ENCODE measurements around the gene EIF5A.

Gene EIF5A

DNA sequence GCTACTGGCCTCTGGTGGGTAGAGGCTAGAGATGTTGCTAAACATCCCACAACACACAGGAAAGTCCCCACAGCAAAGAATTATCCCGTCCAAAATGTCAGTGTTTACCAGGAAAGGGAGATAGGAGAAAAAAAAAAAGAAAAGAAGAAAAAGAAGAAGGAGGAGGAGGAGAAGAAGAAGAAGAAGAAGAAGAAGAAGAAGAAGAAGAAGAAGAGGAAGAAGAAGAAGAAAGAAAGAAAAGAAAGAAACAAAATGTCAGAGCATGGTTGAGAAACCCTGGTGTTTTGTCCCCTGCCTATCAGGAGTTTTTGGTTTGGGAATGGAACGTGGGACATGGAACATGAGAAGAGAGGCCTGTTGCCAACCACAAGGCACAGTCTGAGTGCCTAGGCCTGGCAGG lies 50.0 kb downstream of the EIF5A start:
- no peak for DNase-seq

DNA sequence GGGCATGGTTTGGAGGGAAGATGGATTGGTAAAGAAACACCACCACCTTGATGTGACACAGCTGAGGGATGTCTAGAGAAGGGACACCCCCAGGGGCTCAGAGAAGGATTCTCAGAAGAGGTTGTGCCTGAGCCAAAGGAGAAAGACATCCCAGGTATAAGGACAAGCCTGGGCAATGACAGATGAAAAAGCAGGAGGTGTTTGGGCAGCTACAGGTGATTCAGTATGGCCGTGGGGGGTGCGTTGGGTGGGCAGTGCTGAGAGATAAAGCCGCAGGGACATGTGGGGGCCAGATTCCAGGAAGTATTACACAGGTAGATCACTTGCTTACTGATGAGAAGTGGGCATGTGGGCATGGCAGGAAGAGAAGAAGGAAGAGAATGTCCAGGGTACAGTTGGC lies 54.5 kb downstream of the EIF5A start:
- DNase-seq = no peak
